Activated T-cell treated with anti-CD3 and anti-CD28 coated beads for 1 hour (primary cell): ENCODE measurements around the gene NDC1.
"Not testable (repeated sequence)": the region's sequence is repeated elsewhere in the genome, so short reads cannot be mapped to it uniquely, and the experiment has no call there.

ENCODE experiments used
- DNase-seq: peaks from one replicate; pipeline ENCODE4 v3.0.0-alpha.2; 2020; ENCODE audit warnings: low read depth

The NDC1 gene

GRCh38 chr1:53837924-53838653, at the start of gene NDC1:
Gene NDC1, minus strand, starts transcription at chr1:53838296. Its CDS starts 35 bp downstream, at chr1:53838261.
- DNase-seq = peak; percentile 72

GRCh38 chr1:53883600-53883999, 45.5 kb upstream of the NDC1 start:
- not testable (repeated sequence) for DNase-seq

- DNase-seq = not testable (repeated sequence)
Measured at GRCh38 chr1:53881853-53882252, 43.8 kb upstream of the NDC1 start.

- no peak for DNase-seq
Measured at GRCh38 chr1:53878492-53879105, 40.5 kb upstream of the NDC1 start.

- not testable (repeated sequence) for DNase-seq
Measured at GRCh38 chr1:53875150-53875549, 37.1 kb upstream of the NDC1 start.

- DNase-seq = no peak
Measured at GRCh38 chr1:53871773-53872484, 33.8 kb upstream of the NDC1 start.

- DNase-seq = no peak
Measured at GRCh38 chr1:53871221-53871620, 33.1 kb upstream of the NDC1 start.

GRCh38 chr1:53869454-53870117, 31.5 kb upstream of the NDC1 start:
- no peak for DNase-seq

- no peak for DNase-seq
Measured at GRCh38 chr1:53868565-53868964, 30.5 kb upstream of the NDC1 start.

GRCh38 chr1:53862507-53862906, 24.4 kb upstream of the NDC1 start:
- DNase-seq = no peak

- DNase-seq = peak; percentile 24
Measured at GRCh38 chr1:53860967-53861411, 22.9 kb upstream of the NDC1 start.

- DNase-seq = no peak
Measured at GRCh38 chr1:53851571-53852285, 13.6 kb upstream of the NDC1 start.

GRCh38 chr1:53850082-53850673, 12.1 kb upstream of the NDC1 start:
- DNase-seq = no peak

GRCh38 chr1:53847980-53848379, 9.9 kb upstream of the NDC1 start:
- DNase-seq = no peak

GRCh38 chr1:53842347-53842746, 4.3 kb upstream of the NDC1 start:
- no peak for DNase-seq

- no peak for DNase-seq
Measured at GRCh38 chr1:53838654-53838974, 518 bp upstream of the NDC1 start.

- DNase-seq = no peak
Measured at GRCh38 chr1:53837646-53837923, 511 bp downstream of the NDC1 start.

- DNase-seq = no peak
Measured at GRCh38 chr1:53835491-53835890, 2.6 kb downstream of the NDC1 start.

GRCh38 chr1:53834776-53835175, 3.3 kb downstream of the NDC1 start:
- DNase-seq = no peak

GRCh38 chr1:53833393-53833792, 4.7 kb downstream of the NDC1 start:
- no peak for DNase-seq

GRCh38 chr1:53826367-53826766, 11.7 kb downstream of the NDC1 start:
- DNase-seq = no peak

GRCh38 chr1:53825306-53825705, 12.8 kb downstream of the NDC1 start:
- DNase-seq = no peak
